ENCODE results near the gene PEX11A.

Gene PEX11A

GRCh38 chr15:89674526-89674925, 16.0 kb downstream of the PEX11A start:
- DNase-seq: no peak

DNA sequence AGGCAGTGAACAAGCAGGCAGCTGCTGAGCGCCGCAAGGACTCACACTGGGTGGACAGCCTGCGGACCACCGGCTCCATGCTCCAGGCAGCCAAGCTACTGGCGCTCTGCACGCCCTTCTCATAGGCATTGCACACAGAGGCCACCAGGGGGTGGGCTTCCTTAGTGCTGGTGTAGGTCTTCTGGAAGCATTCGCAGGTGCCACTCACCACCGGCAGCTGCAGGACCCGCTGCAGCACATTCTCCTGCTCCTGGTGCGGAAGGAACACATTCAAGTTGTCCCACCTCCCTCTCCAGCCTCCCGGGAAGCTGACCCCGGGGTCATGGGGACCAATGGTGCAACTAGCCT, 17.4 kb downstream of the PEX11A start:
- DNase-seq: peak; percentile 23

GRCh38 chr15:89672221-89673164, 18.1 kb downstream of the PEX11A start:
- peak; percentile 42 for DNase-seq

DNA sequence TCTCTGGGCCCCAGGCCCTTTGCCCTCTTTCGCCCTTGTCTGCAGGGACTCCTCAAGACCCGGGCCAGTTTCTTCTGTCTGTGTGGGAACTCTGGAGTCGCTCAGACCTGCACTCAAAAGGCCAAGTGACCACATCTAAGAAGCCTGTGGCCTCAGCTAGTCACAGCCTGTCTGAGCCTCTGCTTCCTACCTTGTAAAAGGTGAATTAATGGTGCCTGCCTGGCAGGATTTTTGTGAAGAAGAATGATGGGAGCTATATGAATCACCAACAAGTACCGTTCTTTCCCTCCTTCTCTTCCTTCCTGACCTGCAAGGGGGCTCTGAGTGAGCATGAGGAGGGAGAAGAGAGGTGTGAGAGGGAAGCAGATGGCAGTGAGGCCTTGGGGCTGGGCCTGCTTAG, 18.9 kb downstream of the PEX11A start:
- no peak for DNase-seq

DNA sequence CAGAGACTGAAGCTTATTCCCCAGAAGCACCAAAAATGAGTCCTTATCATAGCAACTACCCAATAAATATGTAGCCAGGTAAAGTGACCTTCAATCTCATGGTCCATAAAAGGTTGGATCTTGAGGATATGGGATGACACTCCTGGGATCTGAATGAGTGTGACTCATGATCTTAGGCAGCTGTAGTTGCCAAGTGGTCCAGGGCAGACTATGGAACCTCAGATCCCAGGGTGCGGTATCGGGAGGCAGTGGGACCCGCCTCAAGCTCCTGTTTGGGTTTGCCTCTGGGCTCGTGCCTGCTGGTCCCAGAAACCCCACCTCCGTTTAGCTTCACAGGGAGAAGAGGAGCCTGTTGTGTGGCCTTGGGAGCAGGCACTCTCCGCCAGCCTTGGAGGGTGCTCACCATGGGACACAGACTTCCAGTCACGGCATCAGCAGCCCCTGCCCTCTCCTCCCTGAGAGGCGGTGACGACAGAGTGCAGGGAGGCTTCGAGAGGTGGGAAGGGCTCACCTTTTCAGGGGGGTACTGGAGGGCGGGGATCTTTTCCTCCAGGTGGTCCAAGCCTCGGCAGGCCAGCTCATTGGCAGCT, 19.5 kb downstream of the PEX11A start:
- no peak for DNase-seq

GRCh38 chr15:89669941-89670340, 20.6 kb downstream of the PEX11A start:
- DNase-seq: no peak

DNA sequence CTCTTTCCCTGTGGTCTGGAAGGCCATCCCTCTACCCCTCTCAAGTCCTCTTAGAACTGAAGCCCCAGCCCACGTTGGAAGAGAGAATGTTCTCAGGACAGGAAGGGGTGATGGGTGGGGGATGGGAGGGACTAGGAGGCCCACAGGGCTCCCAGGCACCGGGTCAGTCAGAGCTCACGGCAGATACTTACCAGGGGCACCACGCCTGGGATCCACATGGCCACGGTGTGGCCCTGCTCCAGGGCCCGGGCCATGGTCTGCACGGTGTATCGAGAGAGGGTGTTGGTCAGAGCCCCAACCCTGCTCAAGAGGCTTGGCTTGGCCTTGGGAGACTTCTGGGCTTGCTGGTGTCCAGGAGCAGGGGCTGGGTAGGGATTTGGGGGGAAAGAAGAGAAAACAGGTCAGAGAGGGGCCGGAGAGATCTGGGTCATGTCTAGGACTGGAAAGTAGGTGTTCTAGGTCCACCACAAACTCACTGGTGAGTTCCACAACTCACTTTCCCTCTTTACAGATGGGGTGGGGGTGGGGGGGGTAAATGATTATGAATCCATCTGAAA, 21.2 kb downstream of the PEX11A start:
- no peak for DNase-seq

GRCh38 chr15:89668171-89668570, 22.4 kb downstream of the PEX11A start:
- DNase-seq: no peak

GRCh38 chr15:89667706-89667960, 22.9 kb downstream of the PEX11A start:
- no peak for DNase-seq

- DNase-seq: no peak
Observed at GRCh38 chr15:89666858-89667705, 23.5 kb downstream of the PEX11A start.

DNA sequence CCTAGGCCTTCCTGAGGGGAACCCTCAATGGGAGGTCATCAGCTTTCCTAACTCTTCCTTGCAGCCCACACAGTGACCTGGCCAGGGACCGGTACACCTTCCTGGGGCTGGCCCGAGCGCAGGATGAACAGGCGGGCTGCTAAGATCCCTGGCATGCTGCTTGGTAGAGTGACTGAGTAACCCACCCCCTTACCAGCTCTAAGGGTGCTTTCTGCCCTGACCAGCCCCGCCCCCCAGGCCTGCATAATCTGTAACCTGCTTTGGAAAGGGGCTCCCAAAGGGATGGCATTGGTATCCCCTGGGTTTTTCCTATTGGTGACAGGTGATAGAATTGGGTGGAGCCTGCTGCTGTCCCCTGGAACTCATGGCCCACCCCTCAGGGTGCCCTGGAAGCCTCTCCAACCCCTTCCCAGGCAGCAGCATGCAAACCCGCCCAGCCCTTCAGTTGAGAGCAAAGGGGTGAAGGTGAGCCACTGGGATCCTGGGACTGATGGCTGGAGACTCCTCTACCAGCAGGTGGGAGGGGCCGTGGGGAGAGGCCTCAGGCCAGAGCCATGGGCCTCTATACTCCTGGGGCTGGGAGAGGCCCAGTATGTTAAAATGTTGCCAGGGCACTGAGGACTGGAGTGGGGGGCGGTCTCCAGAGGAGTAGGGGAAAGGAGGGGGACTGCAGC, 24.2 kb downstream of the PEX11A start:
- DNase-seq: no peak

DNA sequence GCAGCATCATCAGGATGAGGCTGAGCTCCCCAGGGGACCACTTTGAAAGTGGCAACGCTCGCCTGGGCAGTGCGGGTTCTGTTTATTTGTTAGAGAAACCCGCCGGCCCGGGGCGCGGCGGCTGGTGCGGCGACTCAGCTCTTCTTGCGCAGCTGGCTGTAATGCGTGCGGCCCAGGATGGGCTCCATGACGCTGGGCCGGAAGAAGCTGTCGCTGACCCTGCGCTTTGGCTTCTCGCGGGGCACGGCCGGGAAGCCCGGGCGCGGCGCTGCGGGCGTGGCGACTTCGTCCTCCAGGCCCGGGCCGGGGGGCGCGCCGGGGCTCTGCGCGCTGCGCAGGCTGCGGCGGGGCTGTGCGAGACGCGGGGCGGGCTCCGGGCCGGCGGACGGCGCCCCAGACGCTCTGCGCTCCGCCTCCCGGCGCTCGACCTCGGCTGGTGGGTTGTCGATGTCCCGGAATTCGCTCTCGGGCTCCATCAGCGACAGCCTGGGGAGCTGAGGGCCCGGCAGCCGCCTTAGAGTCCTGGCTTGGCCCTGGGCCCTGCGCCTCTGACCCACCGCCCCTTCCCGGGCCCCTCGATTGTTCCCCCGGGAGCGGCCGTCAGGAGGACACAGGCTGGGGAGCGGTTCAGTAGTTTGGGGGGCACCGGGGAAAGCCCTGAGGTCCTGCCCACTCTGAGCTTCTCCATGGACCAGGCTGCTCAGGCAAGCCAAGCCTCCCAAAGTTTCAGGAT, 24.9 kb downstream of the PEX11A start:
- peak; percentile 66 for DNase-seq

DNA sequence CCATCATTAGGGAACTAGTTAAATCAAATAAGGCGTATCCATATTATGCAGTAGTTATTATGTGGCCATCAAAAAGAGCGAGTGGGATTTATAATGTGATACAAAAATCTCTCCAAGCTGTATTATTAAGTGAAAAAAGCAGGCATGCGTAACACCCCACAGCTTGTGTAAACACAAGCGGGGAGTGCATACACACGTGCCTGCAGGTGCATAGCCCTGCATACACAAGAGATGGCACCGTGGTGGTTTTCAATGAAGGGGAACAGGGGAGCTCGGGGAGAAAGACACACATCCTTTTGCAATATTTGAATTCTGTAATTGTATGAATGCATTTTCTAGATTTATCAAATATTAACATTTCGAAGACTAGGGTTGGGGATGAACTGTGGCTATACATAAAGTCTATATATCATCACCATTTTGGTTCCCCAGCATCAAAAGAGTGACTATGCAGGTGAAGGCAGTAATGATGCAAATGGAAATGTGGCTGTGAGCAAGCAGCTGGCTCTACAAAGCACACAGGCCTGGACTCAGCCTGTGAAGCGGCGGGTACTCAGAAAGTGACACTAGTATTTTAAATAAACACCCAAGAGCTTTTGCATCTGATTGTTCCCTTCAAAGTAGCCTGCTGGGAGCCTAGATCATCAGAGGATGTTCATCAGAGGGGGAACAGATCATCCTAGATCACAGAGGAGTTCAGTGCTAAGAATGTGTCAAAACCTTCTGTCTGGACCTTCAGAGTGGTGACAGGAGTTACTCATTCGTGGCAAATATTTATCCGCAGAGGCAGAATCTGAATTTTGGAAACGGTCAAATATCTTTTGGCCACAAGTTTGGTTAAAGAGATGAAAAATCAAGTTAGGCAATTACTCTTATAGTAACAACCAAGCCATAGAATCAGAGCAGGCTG, 25.9 kb downstream of the PEX11A start:
- DNase-seq: no peak

GRCh38 chr15:89662893-89663626, 27.5 kb downstream of the PEX11A start:
- peak; percentile 90 for DNase-seq

- DNase-seq: no peak
Observed at GRCh38 chr15:89660556-89660955, 30.0 kb downstream of the PEX11A start.

GRCh38 chr15:89659295-89659694, 31.3 kb downstream of the PEX11A start:
- DNase-seq: no peak

GRCh38 chr15:89657686-89658200, 32.8 kb downstream of the PEX11A start:
- DNase-seq: peak; percentile 12

DNA sequence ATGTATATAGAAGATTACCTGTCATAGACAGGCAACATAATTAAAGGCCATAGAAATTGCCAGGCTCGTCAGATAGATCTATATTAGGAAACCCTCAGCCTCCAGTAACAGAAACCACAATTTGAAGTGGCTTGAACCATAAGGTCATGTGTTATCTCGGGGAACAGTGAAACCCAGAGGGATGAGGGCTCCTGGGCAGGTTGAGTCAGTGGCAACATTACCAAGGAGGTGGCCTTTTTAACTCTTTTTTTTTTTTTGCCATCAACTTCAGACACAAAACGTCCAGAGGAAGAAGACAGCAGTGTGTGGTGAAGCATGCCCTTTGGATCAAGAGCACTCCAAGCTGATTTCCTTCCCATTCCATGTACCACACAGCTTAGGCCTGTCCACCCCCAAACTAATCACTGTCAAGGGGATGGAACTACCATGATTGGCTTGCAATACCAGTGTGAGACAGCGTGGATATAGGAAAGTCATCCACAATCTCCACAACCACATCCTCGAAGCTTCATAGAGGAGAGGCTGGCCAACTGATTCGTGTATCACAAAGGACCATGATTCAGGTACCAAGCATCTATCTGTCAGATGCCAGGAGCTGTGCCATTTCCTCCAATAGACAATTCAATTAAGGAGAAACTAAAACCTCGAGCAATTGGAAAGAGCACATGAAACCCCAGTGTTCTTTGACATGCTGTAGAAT, 34.3 kb downstream of the PEX11A start:
- peak; percentile 39 for DNase-seq
